HepG2 (cell line): ENCODE measurements around the gene GRAMD2A. TPM values are rescaled to one million over a fixed set of nuclear protein-coding genes. Genes with fewer than 3 reads are reported as not detected.

Experiments
- ATAC-seq: fragments of 200-7000 bp; cut with Tn5 transposase; 3 replicates; pipeline ENCODE4 v1.9.1; 2020; ENCODE audit warnings: mild to moderate bottlenecking, moderate library complexity
- BruUV-seq: library from RNA; stranded (reverse); fragments of 400-500 nt; replicated peaks from 2 replicates; lab custom pipeline; 2021; lab: Mats Ljungman, UMichigan
- CTCF ChIA-PET: fragments of 300-600 bp; formaldehyde crosslinking; extraction: SDS; loops from one replicate; lab custom pipeline; 2021; ENCODE audit warnings: low total read pairs, inconsistent platforms, low intra/inter-chr PET ratio; lab: Yijun Ruan, JAX
- POLR2A ChIA-PET: fragments of 350-600 bp; sonication (Branson Sonifier 250); formaldehyde crosslinking; loops from one replicate; lab custom pipeline; 2020; ENCODE audit warnings: antibody characterized with exemption, inconsistent platforms; lab: Yijun Ruan, JAX
- DNase-seq: peaks from one replicate; pipeline ENCODE4 v3.0.0-alpha.2; 2015; ENCODE audit warnings: low spot score
- FAIRE-seq: peaks from 3 replicates; lab custom pipeline; 2011; peaks lifted over from hg19 to GRCh38; lab: Jason Lieb, UNC
- H2AFZ ChIP-seq: one replicate; pipeline ENCODE4 v1.6.1; 2011; ENCODE audit warnings: low read length, inconsistent platforms
- H3K27ac ChIP-seq: fragments of 300-600 bp; 3 replicates; pipeline ENCODE4 v1.8.0; 2011; ENCODE audit warnings: mixed run types, mild to moderate bottlenecking, mixed read lengths, low read length, inconsistent platforms; ENCODE audit not compliant: insufficient read depth; ENCODE audit errors: extremely low read length
- H3K27me3 ChIP-seq, 2 experiments: fragments of 200-600 bp in 1 of 2; 2 replicates in 1 of 2; 3 replicates in 1 of 2; pipeline versions ENCODE4 v1.6.0 to v1.8.0; 2011; ENCODE audit warnings: low read length in 2 of 2, mild to moderate bottlenecking in 2 of 2, moderate library complexity in 2 of 2, inconsistent platforms in 1 of 2; ENCODE audit not compliant: insufficient read depth in 2 of 2, control insufficient read depth in 1 of 2
- H3K36me3 ChIP-seq, 2 experiments: fragments of 200-600 bp in 1 of 2; replicated peaks in 1 of 2; 2 replicates in 1 of 2; 3 replicates in 1 of 2; pipeline versions ENCODE4 v1.5.1 to v1.8.0; 2011; ENCODE audit warnings: low read length in 2 of 2, inconsistent platforms in 1 of 2; ENCODE audit not compliant: insufficient read depth in 2 of 2, control insufficient read depth in 1 of 2
- H3K4me1 ChIP-seq: 2 replicates; pipeline ENCODE4 v1.5.1; 2012; ENCODE audit warnings: low read length, inconsistent platforms; ENCODE audit not compliant: insufficient read depth
- H3K4me2 ChIP-seq: 2 replicates; pipeline ENCODE4 v1.6.0; 2011; ENCODE audit warnings: low read depth, low read length, inconsistent platforms
- H3K4me3 ChIP-seq, 3 experiments: fragments of 200-600 bp in 1 of 3; sonication (generic), shearing (Covaris generic) in 1 of 3; replicated peaks in 1 of 3; 2 replicates each; pipeline ENCODE4 v1.5.1; 2011 to 2016; ENCODE audit warnings: low read length in 3 of 3, inconsistent platforms in 2 of 3, low read depth in 2 of 3, mild to moderate bottlenecking in 2 of 3, control low read depth in 1 of 3, mixed read lengths in 1 of 3; ENCODE audit not compliant: insufficient read depth in 1 of 3
- H3K79me2 ChIP-seq: one replicate; pipeline ENCODE4 v1.6.1; 2011; ENCODE audit warnings: low read length, inconsistent platforms; ENCODE audit not compliant: insufficient read depth
- H3K9ac ChIP-seq: 2 replicates; pipeline ENCODE4 v1.6.0; 2011; ENCODE audit warnings: mild to moderate bottlenecking, low read depth, low read length, inconsistent platforms; ENCODE audit not compliant: insufficient read depth
- H3K9me3 ChIP-seq: 2 replicates; pipeline ENCODE4 v1.5.1; 2012; ENCODE audit warnings: mild to moderate bottlenecking, low read length
- H4K20me1 ChIP-seq: 2 replicates; pipeline ENCODE4 v1.6.0; 2011; ENCODE audit warnings: inconsistent platforms, mild to moderate bottlenecking, low read length, moderate library complexity; ENCODE audit not compliant: insufficient read depth
- CENPX ChIP-seq: sonication (generic); formaldehyde crosslinking; IDR thresholded peaks from 2 replicates; pipeline ENCODE4 v1.9.0; 2021; ENCODE audit warnings: mild to moderate bottlenecking, missing genetic modification reagents, moderate library complexity
- FOXO1 ChIP-seq: sonication (generic); formaldehyde crosslinking; IDR thresholded peaks from 2 replicates; pipeline ENCODE4 v1.4.0; 2020; ENCODE audit warnings: missing genetic modification reagents
- PHF5A ChIP-seq: IDR thresholded peaks from one replicate; pipeline ENCODE4 v1.6.1; 2018; ENCODE audit warnings: low read depth, missing genetic modification reagents; ENCODE audit not compliant: unreplicated experiment
- POLR2AphosphoS5 ChIP-seq: IDR thresholded peaks from 2 replicates; pipeline ENCODE4 v1.6.1; 2012; ENCODE audit warnings: low read depth, low read length
- REPIN1 ChIP-seq: sonication (generic); formaldehyde crosslinking; IDR thresholded peaks from 2 replicates; pipeline ENCODE4 v1.8.0; 2022; ENCODE audit warnings: missing genetic modification reagents, low read depth, mild to moderate bottlenecking, borderline replicate concordance
- SAP130 ChIP-seq: IDR thresholded peaks from 2 replicates; pipeline ENCODE4 v1.6.1; 2016; ENCODE audit warnings: low read depth
- SKI ChIP-seq: fragments of 450-650 bp; IDR thresholded peaks from one replicate; pipeline ENCODE4 v1.6.1; 2018; ENCODE audit warnings: mild to moderate bottlenecking; ENCODE audit not compliant: partially characterized antibody
- SNAI1 ChIP-seq: sonication (generic); formaldehyde crosslinking; IDR thresholded peaks from 2 replicates; pipeline ENCODE4 v1.5.0; 2020; ENCODE audit warnings: mild to moderate bottlenecking, missing genetic modification reagents, borderline replicate concordance
- YEATS4 ChIP-seq: sonication (generic); formaldehyde crosslinking; IDR thresholded peaks from 2 replicates; pipeline ENCODE4 v1.4.0; 2020; ENCODE audit warnings: missing genetic modification reagents, borderline replicate concordance
- ZBTB20 ChIP-seq: sonication (generic); formaldehyde crosslinking; IDR thresholded peaks from 2 replicates; pipeline ENCODE4 v1.8.1; 2023; ENCODE audit warnings: missing genetic modification reagents, low read depth, mild to moderate bottlenecking, borderline replicate concordance
- ZBTB38 ChIP-seq: sonication (generic); formaldehyde crosslinking; IDR thresholded peaks from 2 replicates; pipeline ENCODE4 v1.5.1; 2020; ENCODE audit warnings: mild to moderate bottlenecking, missing genetic modification reagents
- ZBTB7B ChIP-seq: sonication (generic); formaldehyde crosslinking; IDR thresholded peaks from 2 replicates; pipeline ENCODE4 v1.4.0; 2020; ENCODE audit warnings: missing genetic modification reagents
- ZMYM3 ChIP-seq: sonication (generic); formaldehyde crosslinking; IDR thresholded peaks from 2 replicates; pipeline ENCODE4 v1.5.1; 2020; ENCODE audit warnings: mild to moderate bottlenecking, missing genetic modification reagents
- ZNF331 ChIP-seq: sonication (generic); formaldehyde crosslinking; IDR thresholded peaks from 2 replicates; pipeline ENCODE4 v1.4.0; 2020; ENCODE audit warnings: missing genetic modification reagents
- ZNF431 ChIP-seq: sonication (generic); formaldehyde crosslinking; IDR thresholded peaks from 2 replicates; pipeline ENCODE4 v1.9.0; 2022; ENCODE audit warnings: missing genetic modification reagents, low read depth, mild to moderate bottlenecking, borderline replicate concordance
- ZNF737 ChIP-seq: sonication (generic); formaldehyde crosslinking; IDR thresholded peaks from 2 replicates; pipeline ENCODE4 v1.5.0; 2020; ENCODE audit warnings: missing genetic modification reagents, mild to moderate bottlenecking, borderline replicate concordance
- ZNF775 ChIP-seq: sonication (generic); formaldehyde crosslinking; IDR thresholded peaks from 2 replicates; pipeline ENCODE4 v1.4.0; 2020; ENCODE audit warnings: missing genetic modification reagents, mild to moderate bottlenecking, moderate library complexity, borderline replicate concordance
- ZNF788 ChIP-seq: sonication (generic); formaldehyde crosslinking; IDR thresholded peaks from 2 replicates; pipeline ENCODE4 v1.5.0; 2020; ENCODE audit warnings: mild to moderate bottlenecking, missing genetic modification reagents, borderline replicate concordance
- WGBS: methylation state at CpG from one replicate; pipeline ENCODE4 v1.1.6; 2017; ENCODE audit warnings: low lambda C conversion rate; 5-methylcytosine and 5-hydroxymethylcytosine counted together
- in situ Hi-C: cut with HindIII; loops from 2 replicates; pipeline ENCODE4 v1.10.0; 2017; ENCODE audit warnings: low pct_unique_long_range_greater_than_20kb; ENCODE audit not compliant: extremely low pct_ligation_motif_present
- intact Hi-C: fragments of 100-400 bp; cut with micrococcal nuclease; formaldehyde crosslinking; loops from one replicate; pipeline ENCODE4 v1.10.0; 2022; ENCODE audit not compliant: unreplicated experiment
- polyA plus RNA-seq, 8 experiments: library from polyadenylated mRNA; depleted of rRNA in 3 of 8; stranded (reverse) in 7 of 8; unstranded in 1 of 8; fragments of >200 nt; fragmentation: Illumina TruSeq in 4 of 8; extraction: Trizol in 4 of 8; gene quantifications; 2 replicates each; pipeline versions ENCODE4 v1.2.1 to v1.2.3, GENCODE V29; 2011 to 2016; ENCODE audit warnings: low read depth in 4 of 8, missing spikeins in 1 of 8, mixed read lengths in 1 of 8; ENCODE audit not compliant: insufficient read depth in 1 of 8
- total RNA-seq, 5 experiments: library from RNA; depleted of rRNA; stranded (reverse); fragments of >200 nt; fragmentation: Illumina TruSeq; extraction: Trizol; gene quantifications; 2 replicates each; pipeline ENCODE4 v1.2.3, GENCODE V29; 2016; ENCODE audit warnings: low read depth in 1 of 5
- TF ChIP-seq, protein P1 (sequence below): sonication (generic); formaldehyde crosslinking; IDR thresholded peaks from 2 replicates; pipeline ENCODE4 v1.8.0; 2022; ENCODE audit warnings: missing genetic modification reagents, mild to moderate bottlenecking, borderline replicate concordance
- TF ChIP-seq, protein P2 (sequence below): sonication (generic); formaldehyde crosslinking; IDR thresholded peaks from 2 replicates; pipeline ENCODE4 v1.5.1; 2020; ENCODE audit warnings: mild to moderate bottlenecking, moderate library complexity, missing genetic modification reagents

GRAMD2A gene
- total and polyA plus RNA-seq, 2 of the 13 experiments (the other 11 are each of a cell fraction or from before 2014, with no cell fraction given): 0.04 TPM; not detected in 1

DNA sequence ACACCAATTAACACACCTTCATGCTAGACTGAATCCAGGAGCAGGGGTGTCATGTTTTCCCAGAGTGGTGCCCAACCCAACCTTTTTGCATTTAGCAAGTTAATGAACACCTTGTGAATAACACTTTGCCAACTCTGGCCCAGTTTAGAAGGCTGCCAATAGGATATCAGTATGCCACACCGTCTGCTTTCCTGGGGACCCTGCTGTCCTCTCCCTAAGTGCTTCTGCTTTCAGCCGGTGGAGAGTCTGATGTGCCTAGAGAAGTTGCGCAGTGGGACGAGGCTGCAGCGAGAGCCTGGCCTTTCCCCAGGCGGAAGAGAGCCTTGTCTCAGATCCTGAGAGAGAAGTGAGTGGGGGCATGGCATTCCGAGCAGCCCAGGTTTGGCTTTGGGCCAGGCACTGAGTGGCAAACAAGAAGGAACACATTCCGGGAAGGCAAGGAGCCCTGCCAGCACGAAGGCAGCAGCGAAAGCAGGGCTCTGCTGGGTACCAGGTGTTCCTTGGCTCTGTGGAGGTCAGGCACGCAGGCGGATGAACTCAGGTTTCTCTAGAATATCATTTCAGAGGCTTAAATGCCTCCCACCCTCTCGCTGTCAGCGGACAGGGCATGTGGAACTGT lies 42.5 kb downstream of the GRAMD2A start:
- Histone ChIP-seq H3K9me3 (no peaks in the 10 kb centered on the region), H3K27me3 (peaks cover 0 to 14% of the 10 kb centered on the region in 2 experiments; a peak in 3 of 5 replicates), H4K20me1 (no peaks in the 10 kb centered on the region), H2AFZ (peak overlapping the region; percentile 91), H3K36me3 (no peaks in the 10 kb centered on the region), H3K4me1 (peaks cover 11% of the 10 kb centered on the region), H3K79me2 (no peaks in the 10 kb centered on the region), H3K4me2 (peak overlapping the region; percentile 90), H3K27ac (no peak overlapping the region), H3K4me3 (peak overlapping the region; percentile 46 to 71 (median 56)), H3K9ac (0 out of 2 replicates have a peak overlapping the region, but pooled peaks have one; percentile 6)
- FAIRE-seq: no peak
- ChIA-PET CTCF (interaction anchor here (1.1 to 2.2 kb wide), 3 partner anchors 352 to 371 kb away, joined by 4 to 12 read pairs (median 4); no protein-coding TSS in a partner anchor), POLR2A (no interaction called here)
- intact Hi-C loops: no loop called here
- BruUV-seq: no TSS peak
- WGBS: 18% methylated on average over 10 of the region's 14 CpGs
- in situ Hi-C loops: loop anchor here (5.0 to 10.0 kb wide), 2 partner anchors 353 to 410 kb away; no protein-coding TSS in a partner anchor
- ATAC-seq: peak; percentile 72
- DNase-seq: no peak
- TF ChIP-seq ZBTB20 (CRISPR knock-in tag) (0 out of 2 replicates have a peak, but pooled peaks have one; percentile 10), SAP130 (no peak), FOXO1 (no peak), CENPX (CRISPR knock-in tag) (no peak), ZNF331 (CRISPR knock-in tag) (no peak), REPIN1 (CRISPR knock-in tag) (no peak), ZNF431 (CRISPR knock-in tag) (0 out of 2 replicates have a peak, but pooled peaks have one; percentile 18), SNAI1 (no peak), ZNF775 (CRISPR knock-in tag) (0 out of 2 replicates have a peak, but pooled peaks have one; percentile 35), YEATS4 (CRISPR knock-in tag) (0 out of 2 replicates have a peak, but pooled peaks have one; percentile 25), POLR2AphosphoS5 (no peak), PHF5A (no peak), ZNF737 (CRISPR knock-in tag) (no peak), ZMYM3 (no peak), SKI (no peak), ZBTB38 (peak; percentile 49; the same call in 1 of the 2 replicates), ZBTB7B (CRISPR knock-in tag) (no peak), ZNF788 (CRISPR knock-in tag) (0 out of 2 replicates have a peak, but pooled peaks have one; percentile 17)
- TF ChIP-seq, protein P1, sequence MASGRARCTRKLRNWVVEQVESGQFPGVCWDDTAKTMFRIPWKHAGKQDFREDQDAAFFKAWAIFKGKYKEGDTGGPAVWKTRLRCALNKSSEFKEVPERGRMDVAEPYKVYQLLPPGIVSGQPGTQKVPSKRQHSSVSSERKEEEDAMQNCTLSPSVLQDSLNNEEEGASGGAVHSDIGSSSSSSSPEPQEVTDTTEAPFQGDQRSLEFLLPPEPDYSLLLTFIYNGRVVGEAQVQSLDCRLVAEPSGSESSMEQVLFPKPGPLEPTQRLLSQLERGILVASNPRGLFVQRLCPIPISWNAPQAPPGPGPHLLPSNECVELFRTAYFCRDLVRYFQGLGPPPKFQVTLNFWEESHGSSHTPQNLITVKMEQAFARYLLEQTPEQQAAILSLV (CRISPR knock-in tag): 0 out of 2 replicates have a peak, but pooled peaks have one; percentile 32
- TF ChIP-seq, protein P2, sequence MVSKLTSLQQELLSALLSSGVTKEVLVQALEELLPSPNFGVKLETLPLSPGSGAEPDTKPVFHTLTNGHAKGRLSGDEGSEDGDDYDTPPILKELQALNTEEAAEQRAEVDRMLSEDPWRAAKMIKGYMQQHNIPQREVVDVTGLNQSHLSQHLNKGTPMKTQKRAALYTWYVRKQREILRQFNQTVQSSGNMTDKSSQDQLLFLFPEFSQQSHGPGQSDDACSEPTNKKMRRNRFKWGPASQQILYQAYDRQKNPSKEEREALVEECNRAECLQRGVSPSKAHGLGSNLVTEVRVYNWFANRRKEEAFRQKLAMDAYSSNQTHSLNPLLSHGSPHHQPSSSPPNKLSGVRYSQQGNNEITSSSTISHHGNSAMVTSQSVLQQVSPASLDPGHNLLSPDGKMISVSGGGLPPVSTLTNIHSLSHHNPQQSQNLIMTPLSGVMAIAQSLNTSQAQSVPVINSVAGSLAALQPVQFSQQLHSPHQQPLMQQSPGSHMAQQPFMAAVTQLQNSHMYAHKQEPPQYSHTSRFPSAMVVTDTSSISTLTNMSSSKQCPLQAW (CRISPR knock-in tag): no peak
